K562 (cell line): Measurements from ENCODE around the gene NPAS3. TPM values are rescaled to one million over a fixed set of nuclear protein-coding genes. Genes with fewer than 3 reads are reported as not detected.

Experiments
- ATAC-seq: fragments of 200-7000 bp; cut with Tn5 transposase; 3 replicates; pipeline ENCODE4 v1.9.1; 2020; ENCODE audit warnings: moderate library complexity
- BruUV-seq: library from RNA; stranded (reverse); fragments of 400-500 nt; replicated peaks from 2 replicates; lab custom pipeline; 2021; lab: Mats Ljungman, UMichigan
- CTCF ChIA-PET: fragments of 300-600 bp; formaldehyde crosslinking; extraction: SDS; loops from one replicate; lab custom pipeline; 2021; ENCODE audit warnings: low intra/inter-chr PET ratio; lab: Yijun Ruan, JAX
- POLR2A ChIA-PET: fragments of 300-600, 350-650 bp; sonication (Branson Sonifier 250); formaldehyde crosslinking; extraction: SDS; loops from one replicate; lab custom pipeline; 2021; ENCODE audit warnings: antibody characterized with exemption, inconsistent platforms; lab: Yijun Ruan, JAX
- DNase-seq, 4 experiments: peaks; one replicate each; pipeline versions ENCODE4 v3.0.0 to v3.0.0-alpha.2; 2011 to 2018; ENCODE audit warnings: low spot score in 3 of 4, mixed read lengths in 3 of 4; ENCODE audit errors: extremely low read depth in 1 of 4
- FAIRE-seq: peaks from 2 replicates; lab custom pipeline; 2011; peaks lifted over from hg19 to GRCh38; lab: Jason Lieb, UNC
- H2AFZ ChIP-seq: 2 replicates; pipeline ENCODE4 v1.6.0; 2011; ENCODE audit warnings: low read depth, low read length, control low read depth, inconsistent platforms
- H3K27ac ChIP-seq: fragments of 200-600 bp; 3 replicates; pipeline ENCODE4 v1.8.0; 2011; ENCODE audit warnings: low read depth, mild to moderate bottlenecking, control low read depth, inconsistent platforms, low read length, moderate library complexity, mixed read lengths; ENCODE audit errors: extremely low read depth
- H3K27me3 ChIP-seq, 2 experiments: fragments of 300-600 bp in 1 of 2; 2 replicates in 1 of 2; 3 replicates in 1 of 2; pipeline versions ENCODE4 v1.6.0 to v1.8.0; 2011; ENCODE audit warnings: inconsistent platforms in 2 of 2, low read length in 2 of 2, mild to moderate bottlenecking in 1 of 2, mixed read lengths in 1 of 2, moderate library complexity in 1 of 2; ENCODE audit not compliant: control insufficient read depth in 2 of 2, insufficient read depth in 2 of 2
- H3K36me3 ChIP-seq: fragments of 300-600 bp; 3 replicates; pipeline ENCODE4 v1.8.0; 2011; ENCODE audit warnings: mild to moderate bottlenecking, low read length, inconsistent platforms; ENCODE audit not compliant: control insufficient read depth, insufficient read depth
- H3K4me1 ChIP-seq, 2 experiments: fragments of 200-600 bp in 1 of 2; replicated peaks in 1 of 2; 2 replicates in 1 of 2; 3 replicates in 1 of 2; pipeline versions ENCODE4 v1.5.1 to v1.8.0; 2011; ENCODE audit warnings: inconsistent platforms in 2 of 2, low read length in 2 of 2, mild to moderate bottlenecking in 1 of 2, mixed read lengths in 1 of 2, moderate library complexity in 1 of 2; ENCODE audit not compliant: control insufficient read depth in 2 of 2, insufficient read depth in 2 of 2
- H3K4me2 ChIP-seq: 2 replicates; pipeline ENCODE4 v1.6.1; 2011; ENCODE audit warnings: low read length, control low read depth, inconsistent platforms, mixed read lengths; ENCODE audit not compliant: insufficient read depth
- H3K4me3 ChIP-seq: fragments of 200-600 bp; sonication (generic), shearing (Covaris generic); 2 replicates; pipeline ENCODE4 v1.5.1; 2016; ENCODE audit warnings: control low read depth, inconsistent platforms
- H3K79me2 ChIP-seq: fragments of 200-600 bp; 3 replicates; pipeline ENCODE4 v1.8.0; 2011; ENCODE audit warnings: low read length, inconsistent platforms; ENCODE audit not compliant: control insufficient read depth, insufficient read depth
- H3K9ac ChIP-seq, 2 experiments: 2 replicates each; pipeline versions ENCODE4 v1.6.0 to v1.6.1; 2011; ENCODE audit warnings: low read depth in 2 of 2, low read length in 2 of 2, control low read depth in 1 of 2, inconsistent platforms in 1 of 2, mild to moderate bottlenecking in 1 of 2, mixed read lengths in 1 of 2; ENCODE audit not compliant: insufficient read depth in 1 of 2
- H3K9me1 ChIP-seq: one replicate; pipeline ENCODE4 v1.6.0; 2011; ENCODE audit warnings: inconsistent platforms, mild to moderate bottlenecking, low read length, moderate library complexity; ENCODE audit not compliant: control insufficient read depth, insufficient read depth
- H3K9me3 ChIP-seq: replicated peaks from 2 replicates; pipeline ENCODE4 v1.5.1; 2011; ENCODE audit warnings: low read depth, low read length, inconsistent platforms; ENCODE audit not compliant: control insufficient read depth, insufficient read depth
- H4K20me1 ChIP-seq: replicated peaks from 2 replicates; pipeline ENCODE4 v1.6.1; 2011; ENCODE audit warnings: low read length, inconsistent platforms, mixed read lengths; ENCODE audit not compliant: control insufficient read depth, insufficient read depth
- GATAD2B ChIP-seq: fragments of 450-650 bp; IDR thresholded peaks from 2 replicates; pipeline ENCODE4 v1.6.1; 2017; ENCODE audit warnings: mild to moderate bottlenecking, borderline replicate concordance
- HNRNPLL ChIP-seq: fragments of 200-400 bp; formaldehyde crosslinking; IDR thresholded peaks from 2 replicates; pipeline ENCODE4 v1.6.1; 2017; ENCODE audit warnings: low read length, low read depth, mild to moderate bottlenecking; ENCODE audit not compliant: poor library complexity, severe bottlenecking
- KLF1 ChIP-seq: fragments of 450-650 bp; IDR thresholded peaks from 2 replicates; pipeline ENCODE4 v1.6.1; 2016; ENCODE audit warnings: missing genetic modification characterization, missing compliant biosample characterization
- MED1 ChIP-seq: sonication (generic); formaldehyde crosslinking; IDR thresholded peaks from 2 replicates; pipeline ENCODE4 v1.8.1; 2023; ENCODE audit warnings: missing genetic modification reagents, borderline replicate concordance
- MIER1 ChIP-seq: fragments of 450-650 bp; IDR thresholded peaks from 2 replicates; pipeline ENCODE4 v1.6.1; 2016; ENCODE audit warnings: antibody characterized with exemption, mild to moderate bottlenecking, low read depth
- NCOA4 ChIP-seq: fragments of 450-650 bp; IDR thresholded peaks from 2 replicates; pipeline ENCODE4 v1.6.1; 2018; ENCODE audit warnings: mild to moderate bottlenecking; ENCODE audit not compliant: partially characterized antibody
- NFATC3 ChIP-seq: fragments of 450-650 bp; IDR thresholded peaks from 2 replicates; pipeline ENCODE4 v1.6.1; 2017; ENCODE audit warnings: mild to moderate bottlenecking
- RBM17 ChIP-seq: fragments of 200-400 bp; formaldehyde crosslinking; IDR thresholded peaks from 2 replicates; pipeline ENCODE4 v1.6.1; 2017; ENCODE audit warnings: low read depth, mild to moderate bottlenecking, low read length, borderline replicate concordance
- RBM39 ChIP-seq: fragments of 200-400 bp; formaldehyde crosslinking; optimal IDR thresholded peaks from 2 replicates; pipeline ENCODE3; 2018; ENCODE audit warnings: low read depth, low read length
- ZBED1 ChIP-seq: IDR thresholded peaks from 2 replicates; pipeline ENCODE4 v1.6.1; 2014
- ZFX ChIP-seq: sonication (generic); formaldehyde crosslinking; IDR thresholded peaks from 2 replicates; pipeline ENCODE4 v1.8.0; 2022; ENCODE audit warnings: mild to moderate bottlenecking, missing genetic modification reagents, moderate library complexity
- ZNF165 ChIP-seq: fragments of 250-450 bp; sonication (Bioruptor Pico); IDR thresholded peaks from 2 replicates; pipeline ENCODE4 v1.4.0; 2020; ENCODE audit warnings: borderline replicate concordance
- ZSCAN29 ChIP-seq: fragments of 450-650 bp; IDR thresholded peaks from 2 replicates; pipeline ENCODE4 v1.6.1; 2017
- WGBS: fragments of 100-300 bp; shearing (Covaris generic); methylation state at CpG from one replicate; pipeline ENCODE4 v1.1.6; 2016; ENCODE audit warnings: low coverage, mixed read lengths; ENCODE audit not compliant: insufficient coverage; ENCODE audit errors: missing lambda C conversion rate; 5-methylcytosine and 5-hydroxymethylcytosine counted together
- in situ Hi-C: fragments of 300-500 bp; cut with MboI; formaldehyde crosslinking; loops from 4 replicates; pipeline ENCODE4 v1.15.0; 2018; ENCODE audit warnings: inconsistent platforms, mixed read lengths
- intact Hi-C: fragments of 100-400 bp; cut with micrococcal nuclease; formaldehyde crosslinking; loops from 2 replicates; pipeline ENCODE4 v1.14.2; 2022
- polyA plus RNA-seq, 8 experiments: library from polyadenylated mRNA; depleted of rRNA in 4 of 8; stranded (reverse) in 5 of 8; unstranded in 3 of 8; fragments of >200 nt; fragmentation: Nextera tagmentation in 2 of 8; fragmentation: Illumina TruSeq in 1 of 8; extraction: Ambion mirVana in 2 of 8; extraction: Trizol in 1 of 8; gene quantifications; 2 replicates each; pipeline versions ENCODE4 v1.2.1 to v1.2.3, GENCODE V29; 2011 to 2014; ENCODE audit warnings: inconsistent platforms in 1 of 8, missing spikeins in 1 of 8
- total RNA-seq, 7 experiments: library from RNA; depleted of rRNA in 6 of 7; stranded (reverse); fragments of >200 nt in 6 of 7; fragmentation: Illumina TruSeq in 2 of 7; extraction: Trizol in 2 of 7; gene quantifications; 2 replicates each; pipeline versions ENCODE4 v1.2.1 to v1.2.3, GENCODE V29; 2011 to 2021; ENCODE audit warnings: low replicate concordance in 1 of 7
- TF ChIP-seq, protein P1 (sequence below): fragments of 250-450 bp; sonication (Bioruptor Pico); IDR thresholded peaks from 2 replicates; pipeline ENCODE4 v1.8.0; 2021; ENCODE audit warnings: moderate library complexity, mild to moderate bottlenecking, inconsistent platforms
- TF ChIP-seq, protein P2 (sequence below): IDR thresholded peaks from 2 replicates; pipeline ENCODE4 v1.6.1; 2014; ENCODE audit warnings: antibody characterized with exemption
- TF ChIP-seq, protein P3 (sequence below), 3 experiments: fragments of 200-800 bp in 1 of 3; fragments of 250-450 bp in 1 of 3; fragments of 450-650 bp in 1 of 3; sonication (Bioruptor Pico) in 1 of 3; sonication (Bioruptor generic) in 1 of 3; formaldehyde crosslinking in 1 of 3; IDR thresholded peaks; 2 replicates each; pipeline versions ENCODE4 v1.6.1 to v1.8.0; 2016 to 2022; ENCODE audit warnings: mild to moderate bottlenecking in 2 of 3, missing genetic modification characterization in 2 of 3, missing compliant biosample characterization in 1 of 3, moderate library complexity in 1 of 3
- TF ChIP-seq, protein P4 (sequence below): sonication (generic); formaldehyde crosslinking; IDR thresholded peaks from 2 replicates; pipeline ENCODE4 v1.8.0; 2022; ENCODE audit warnings: mild to moderate bottlenecking, missing genetic modification reagents

NPAS3 gene
- total and polyA plus RNA-seq, 9 of the 15 experiments (the other 6 are each of a cell fraction or from before 2014, with no cell fraction given), result 0.04 TPM; not detected in 8

DNA sequence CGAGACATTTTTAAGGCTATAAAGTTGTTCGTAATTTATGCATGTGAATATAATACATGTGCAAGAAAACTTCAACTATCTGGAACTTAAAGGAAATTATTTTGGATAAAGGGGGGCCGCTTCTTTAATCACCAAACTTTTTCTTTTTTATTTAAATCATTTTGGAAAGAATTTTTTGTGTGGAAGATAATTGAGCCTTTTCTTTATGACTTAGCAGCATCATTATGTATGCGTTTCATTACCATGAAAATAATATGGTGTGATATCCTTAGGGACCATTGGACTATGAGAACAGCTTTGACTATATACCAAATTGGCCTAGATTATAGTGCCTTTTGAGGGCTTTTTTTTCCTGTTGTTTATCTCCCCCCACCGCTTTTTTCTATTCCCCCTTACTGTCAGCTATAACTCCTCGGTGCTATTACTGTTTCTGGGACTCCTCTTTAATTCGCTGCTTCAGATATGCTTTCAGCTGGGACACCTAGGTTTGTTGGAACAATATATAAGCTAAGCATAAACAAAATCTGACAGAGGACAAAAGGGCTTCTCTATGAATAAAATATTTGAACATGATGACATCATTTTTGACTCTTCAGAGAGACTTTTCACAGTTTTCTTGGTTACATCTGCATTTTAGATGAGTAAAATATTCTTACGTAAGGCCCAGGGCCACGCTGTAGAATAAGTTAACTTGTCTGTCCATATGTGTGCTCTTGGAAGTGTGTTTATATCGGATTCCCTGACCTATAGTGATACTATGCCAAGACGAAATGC lies 392.7 kb downstream of the NPAS3 start:
- H3K27me3 ChIP-seq, result peaks cover 0 to 5% of the 10 kb centered on the region in 2 experiments; a peak in 1 of 5 replicates
- H2AFZ ChIP-seq, result no peak overlapping the region
- ATAC-seq (no peak), FAIRE-seq (no peak), DNase-seq (no peak)
- H3K9ac ChIP-seq, result no peak overlapping the region
- TF ChIP-seq NFATC3 (no peak), RBM17 (no peak), ZSCAN29 (no peak), ZNF165 (CRISPR knock-in tag) (no peak), MED1 (CRISPR knock-in tag) (no peak), ZBED1 (no peak), RBM39 (no peak), KLF1 (tag) (no peak), NCOA4 (no peak), ZFX (CRISPR knock-in tag) (no peak), GATAD2B (no peak), HNRNPLL (no peak), MIER1 (no peak)
- TF ChIP-seq, protein P1, sequence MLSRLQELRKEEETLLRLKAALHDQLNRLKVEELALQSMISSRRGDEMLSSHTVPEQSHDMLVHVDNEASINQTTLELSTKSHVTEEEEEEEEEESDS, result no peak
- TF ChIP-seq, protein P2, sequence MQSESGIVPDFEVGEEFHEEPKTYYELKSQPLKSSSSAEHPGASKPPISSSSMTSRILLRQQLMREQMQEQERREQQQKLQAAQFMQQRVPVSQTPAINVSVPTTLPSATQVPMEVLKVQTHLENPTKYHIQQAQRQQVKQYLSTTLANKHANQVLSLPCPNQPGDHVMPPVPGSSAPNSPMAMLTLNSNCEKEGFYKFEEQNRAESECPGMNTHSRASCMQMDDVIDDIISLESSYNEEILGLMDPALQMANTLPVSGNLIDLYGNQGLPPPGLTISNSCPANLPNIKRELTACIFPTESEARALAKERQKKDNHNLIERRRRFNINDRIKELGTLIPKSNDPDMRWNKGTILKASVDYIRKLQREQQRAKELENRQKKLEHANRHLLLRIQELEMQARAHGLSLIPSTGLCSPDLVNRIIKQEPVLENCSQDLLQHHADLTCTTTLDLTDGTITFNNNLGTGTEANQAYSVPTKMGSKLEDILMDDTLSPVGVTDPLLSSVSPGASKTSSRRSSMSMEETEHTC, result no peak
- TF ChIP-seq, protein P3, sequence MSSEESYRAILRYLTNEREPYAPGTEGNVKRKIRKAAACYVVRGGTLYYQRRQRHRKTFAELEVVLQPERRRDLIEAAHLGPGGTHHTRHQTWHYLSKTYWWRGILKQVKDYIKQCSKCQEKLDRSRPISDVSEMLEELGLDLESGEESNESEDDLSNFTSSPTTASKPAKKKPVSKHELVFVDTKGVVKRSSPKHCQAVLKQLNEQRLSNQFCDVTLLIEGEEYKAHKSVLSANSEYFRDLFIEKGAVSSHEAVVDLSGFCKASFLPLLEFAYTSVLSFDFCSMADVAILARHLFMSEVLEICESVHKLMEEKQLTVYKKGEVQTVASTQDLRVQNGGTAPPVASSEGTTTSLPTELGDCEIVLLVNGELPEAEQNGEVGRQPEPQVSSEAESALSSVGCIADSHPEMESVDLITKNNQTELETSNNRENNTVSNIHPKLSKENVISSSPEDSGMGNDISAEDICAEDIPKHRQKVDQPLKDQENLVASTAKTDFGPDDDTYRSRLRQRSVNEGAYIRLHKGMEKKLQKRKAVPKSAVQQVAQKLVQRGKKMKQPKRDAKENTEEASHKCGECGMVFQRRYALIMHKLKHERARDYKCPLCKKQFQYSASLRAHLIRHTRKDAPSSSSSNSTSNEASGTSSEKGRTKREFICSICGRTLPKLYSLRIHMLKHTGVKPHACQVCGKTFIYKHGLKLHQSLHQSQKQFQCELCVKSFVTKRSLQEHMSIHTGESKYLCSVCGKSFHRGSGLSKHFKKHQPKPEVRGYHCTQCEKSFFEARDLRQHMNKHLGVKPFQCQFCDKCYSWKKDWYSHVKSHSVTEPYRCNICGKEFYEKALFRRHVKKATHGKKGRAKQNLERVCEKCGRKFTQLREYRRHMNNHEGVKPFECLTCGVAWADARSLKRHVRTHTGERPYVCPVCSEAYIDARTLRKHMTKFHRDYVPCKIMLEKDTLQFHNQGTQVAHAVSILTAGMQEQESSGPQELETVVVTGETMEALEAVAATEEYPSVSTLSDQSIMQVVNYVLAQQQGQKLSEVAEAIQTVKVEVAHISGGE (CRISPR knock-in tag; IDR thresholded peaks at IDR 0.05), result no peak
- TF ChIP-seq, protein P4, sequence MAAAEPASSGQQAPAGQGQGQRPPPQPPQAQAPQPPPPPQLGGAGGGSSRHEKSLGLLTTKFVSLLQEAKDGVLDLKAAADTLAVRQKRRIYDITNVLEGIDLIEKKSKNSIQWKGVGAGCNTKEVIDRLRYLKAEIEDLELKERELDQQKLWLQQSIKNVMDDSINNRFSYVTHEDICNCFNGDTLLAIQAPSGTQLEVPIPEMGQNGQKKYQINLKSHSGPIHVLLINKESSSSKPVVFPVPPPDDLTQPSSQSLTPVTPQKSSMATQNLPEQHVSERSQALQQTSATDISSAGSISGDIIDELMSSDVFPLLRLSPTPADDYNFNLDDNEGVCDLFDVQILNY, result no peak
- in situ Hi-C loops (no loop called here), intact Hi-C loops (no loop called here)
- no peaks in the 10 kb centered on the region for H4K20me1 ChIP-seq
- H3K36me3 ChIP-seq, result no peaks in the 10 kb centered on the region
- H3K9me1 ChIP-seq, result no peaks in the 10 kb centered on the region
- no peak overlapping the region for H3K4me2 ChIP-seq
- CTCF ChIA-PET, result no interaction called here
- H3K9me3 ChIP-seq, result no peaks in the 10 kb centered on the region
- no TSS peak for BruUV-seq
- no peak overlapping the region for H3K4me3 ChIP-seq
- POLR2A ChIA-PET, result interaction anchor here (0.9 kb wide), 1 partner anchor 32 kb away, joined by 3 read pairs; no protein-coding TSS in a partner anchor
- H3K4me1 ChIP-seq, result no peaks in the 10 kb centered on the region
- H3K27ac ChIP-seq, result no peak overlapping the region
- H3K79me2 ChIP-seq, result no peaks in the 10 kb centered on the region
- 4% methylated on average over 11 of the region's 11 CpGs for WGBS
